Prostate gland (tissue), 2 donors: Measurements from ENCODE around the gene SIGLEC1.

Experiments
- CTCF ChIP-seq, 4 experiments: fragments of 200-600 bp in 2 of 4; fragments of 450-650 bp in 2 of 4; sonication (generic) in 2 of 4; IDR thresholded peaks; 1 replicate in 3 of 4; 2 replicates in 1 of 4; pipeline ENCODE4 v1.5.1; 2016 to 2019; ENCODE audit warnings: antibody characterized with exemption in 4 of 4, mild to moderate bottlenecking in 2 of 4, moderate library complexity in 2 of 4
- POLR2AphosphoS5 ChIP-seq: sonication (generic); formaldehyde crosslinking; IDR thresholded peaks from one replicate; pipeline ENCODE4 v1.6.1; 2017; ENCODE audit warnings: antibody characterized with exemption

GRCh38 chr20:3744037-3744436 is 31.6 kb upstream of the SIGLEC1 start:
- TF ChIP-seq CTCF (IDR thresholded peaks at IDR 0.05) (no peak), POLR2AphosphoS5 (no peak)
